Memory B cell (primary cell): ENCODE data around the gene KRTAP4-8.
"Not testable (repeated sequence)": the region's sequence is repeated elsewhere in the genome, so short reads cannot be mapped to it uniquely, and the experiment has no call there.

Experiments used
- ATAC-seq: fragments of 150-1000 bp; cut with Tn5 transposase; 2 replicates; pipeline ENCODE4 v1.10.0; 2021; ENCODE audit warnings: low read depth, mild to moderate bottlenecking, moderate library complexity
- DNase-seq, 2 donors: peaks; one replicate each; pipeline ENCODE4 v3.0.0; 2022; ENCODE audit warnings: low spot score in 2 of 2
- H3K27ac Mint-ChIP-seq: one replicate; pipeline ENCODE4 v1.8.0; 2022; ENCODE audit warnings: mild to moderate bottlenecking, moderate library complexity, mixed read lengths
- H3K27me3 Mint-ChIP-seq: one replicate; pipeline ENCODE4 v1.8.0; 2022; ENCODE audit warnings: mixed read lengths
- H3K36me3 Mint-ChIP-seq: one replicate; pipeline ENCODE4 v1.8.0; 2022; ENCODE audit warnings: mild to moderate bottlenecking, mixed read lengths
- H3K4me1 Mint-ChIP-seq: one replicate; pipeline ENCODE4 v1.8.0; 2022; ENCODE audit warnings: mixed read lengths
- H3K4me3 Mint-ChIP-seq: one replicate; pipeline ENCODE4 v1.8.0; 2022; ENCODE audit warnings: mild to moderate bottlenecking, moderate library complexity, mixed read lengths
- H3K9me3 Mint-ChIP-seq: one replicate; pipeline ENCODE4 v1.8.0; 2022; ENCODE audit warnings: mixed read lengths

KRTAP4-8 gene

GRCh38 chr17:41098481-41098880, 539 bp upstream of the KRTAP4-8 start:
- Mint-ChIP-seq H3K36me3 (no peaks in the 10 kb centered on the region), H3K9me3 (no peaks in the 10 kb centered on the region), H3K27me3 (peaks cover 17% of the 10 kb centered on the region), H3K4me3 (no peak overlapping the region), H3K27ac (no peak overlapping the region), H3K4me1 (peaks cover 4% of the 10 kb centered on the region)
- ATAC-seq (no peak), DNase-seq (no peak)

DNA sequence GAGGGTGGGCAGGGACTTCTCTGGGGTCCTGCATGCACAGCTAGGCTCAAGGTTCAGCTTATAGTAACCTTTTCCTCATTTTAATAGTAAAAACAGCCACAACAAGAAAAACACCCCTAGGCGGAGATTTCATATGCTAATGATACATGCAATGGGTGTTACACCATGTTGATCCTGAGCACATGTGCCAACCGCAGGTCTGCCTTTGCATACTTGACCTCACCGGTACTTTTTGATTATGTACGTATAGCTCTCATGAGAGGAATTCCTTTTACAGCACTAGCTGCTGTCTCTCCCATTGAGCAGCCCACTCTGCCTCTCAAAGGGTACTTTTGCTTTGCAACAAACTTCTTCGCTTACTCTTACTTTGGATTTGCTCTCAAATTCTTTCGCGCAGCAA, 1.9 kb downstream of the KRTAP4-8 start:
- ATAC-seq: no peak
- Mint-ChIP-seq H3K36me3 (no peaks in the 10 kb centered on the region), H3K4me3 (no peak overlapping the region), H3K9me3 (peaks cover 1% of the 10 kb centered on the region), H3K27ac (no peak overlapping the region), H3K27me3 (peaks cover 17% of the 10 kb centered on the region), H3K4me1 (peaks cover 4% of the 10 kb centered on the region)
- no peak for DNase-seq

- not testable (repeated sequence) for H3K4me3 Mint-ChIP-seq, ATAC-seq, H3K9me3 Mint-ChIP-seq, H3K36me3 Mint-ChIP-seq, DNase-seq, H3K27ac Mint-ChIP-seq, H3K4me1 Mint-ChIP-seq, H3K27me3 Mint-ChIP-seq
Observed at GRCh38 chr17:41088760-41089352, 9.1 kb downstream of the KRTAP4-8 start.

DNA sequence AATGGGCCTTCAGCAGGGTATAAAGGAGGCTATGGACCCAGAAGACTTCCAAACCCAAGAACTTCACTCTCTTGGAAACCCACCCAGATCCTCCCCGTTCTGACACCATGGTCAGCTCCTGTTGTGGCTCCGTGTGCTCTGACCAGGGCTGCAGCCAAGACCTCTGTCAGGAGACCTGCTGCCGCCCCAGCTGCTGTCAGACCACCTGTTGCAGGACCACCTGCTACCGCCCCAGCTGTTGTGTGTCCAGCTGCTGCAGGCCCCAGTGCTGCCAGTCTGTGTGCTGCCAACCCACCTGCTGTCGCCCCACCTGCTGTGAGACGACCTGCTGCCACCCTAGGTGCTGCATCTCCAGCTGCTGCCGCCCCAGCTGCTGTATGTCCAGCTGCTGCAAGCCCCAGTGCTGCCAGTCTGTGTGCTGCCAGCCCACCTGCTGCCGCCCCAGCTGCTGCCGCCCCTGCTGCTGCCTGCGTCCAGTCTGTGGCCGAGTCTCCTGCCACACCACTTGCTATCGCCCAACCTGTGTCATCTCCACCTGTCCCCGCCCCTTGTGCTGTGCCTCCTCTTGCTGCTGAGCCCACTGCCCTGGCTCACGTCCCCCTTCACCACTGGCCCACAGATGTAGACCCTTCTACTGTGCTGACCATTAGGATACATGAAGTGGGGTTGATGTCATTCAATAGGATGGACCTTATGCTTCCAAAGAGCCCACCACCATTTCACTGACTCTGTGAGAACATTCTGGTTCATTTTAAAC, 13.7 kb downstream of the KRTAP4-8 start, which contains the start of gene KRTAP4-7:
KRTAP4-7 (plus strand) TSS at position 51 of the 757 bp plus-strand sequence; CDS start at position 108, 57 bp downstream.
- not testable (repeated sequence) for ATAC-seq, H3K9me3 Mint-ChIP-seq, H3K4me1 Mint-ChIP-seq, H3K27ac Mint-ChIP-seq, DNase-seq, H3K36me3 Mint-ChIP-seq, H3K4me3 Mint-ChIP-seq
- peaks cover 13% of the 10 kb centered on the region for H3K27me3 Mint-ChIP-seq

GRCh38 chr17:41083427-41083826, 14.5 kb downstream of the KRTAP4-8 start:
- H3K4me3 Mint-ChIP-seq, H3K9me3 Mint-ChIP-seq, H3K36me3 Mint-ChIP-seq, H3K4me1 Mint-ChIP-seq, DNase-seq, ATAC-seq, H3K27ac Mint-ChIP-seq: not testable (repeated sequence)
- peaks cover 13% of the 10 kb centered on the region for H3K27me3 Mint-ChIP-seq

DNA sequence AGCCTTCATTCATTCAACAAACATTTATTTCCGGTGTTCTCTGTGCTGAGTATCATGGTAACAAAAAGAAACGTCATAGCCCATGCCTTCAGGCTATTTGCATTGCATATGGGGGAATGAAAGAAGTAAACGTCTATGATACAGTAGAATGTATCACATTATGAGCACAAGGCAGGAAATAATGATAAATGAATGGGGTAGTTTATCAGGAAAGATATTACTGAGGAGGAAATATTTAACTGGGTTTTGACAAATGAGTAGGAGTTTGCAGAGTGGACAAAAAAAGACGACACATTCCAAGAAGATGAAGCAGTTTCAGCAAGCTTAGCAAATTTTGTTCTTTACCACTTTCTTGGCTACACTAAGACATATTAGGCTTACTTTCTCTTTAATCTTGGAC, 15.3 kb downstream of the KRTAP4-8 start:
- Mint-ChIP-seq H3K4me3 (no peak overlapping the region), H3K4me1 (no peaks in the 10 kb centered on the region), H3K9me3 (peaks cover 4% of the 10 kb centered on the region), H3K27me3 (peaks cover 13% of the 10 kb centered on the region), H3K36me3 (no peaks in the 10 kb centered on the region), H3K27ac (no peak overlapping the region)
- DNase-seq: no peak
- no peak for ATAC-seq

GRCh38 chr17:41076788-41077187, 21.2 kb downstream of the KRTAP4-8 start:
- no peak overlapping the region for H3K4me3 Mint-ChIP-seq
- H3K27me3 Mint-ChIP-seq: peaks cover 12% of the 10 kb centered on the region
- peaks cover 9% of the 10 kb centered on the region for H3K9me3 Mint-ChIP-seq
- H3K4me1 Mint-ChIP-seq: no peaks in the 10 kb centered on the region
- ATAC-seq (no peak), DNase-seq (no peak)
- no peak overlapping the region for H3K27ac Mint-ChIP-seq
- no peaks in the 10 kb centered on the region for H3K36me3 Mint-ChIP-seq

GRCh38 chr17:41073676-41074075, 24.3 kb downstream of the KRTAP4-8 start:
- H3K4me1 Mint-ChIP-seq: no peaks in the 10 kb centered on the region
- H3K27ac Mint-ChIP-seq: no peak overlapping the region
- peaks cover 5% of the 10 kb centered on the region for H3K9me3 Mint-ChIP-seq
- ATAC-seq (no peak), DNase-seq (no peak)
- H3K27me3 Mint-ChIP-seq: peaks cover 10% of the 10 kb centered on the region
- H3K36me3 Mint-ChIP-seq: no peaks in the 10 kb centered on the region
- H3K4me3 Mint-ChIP-seq: no peak overlapping the region

DNA sequence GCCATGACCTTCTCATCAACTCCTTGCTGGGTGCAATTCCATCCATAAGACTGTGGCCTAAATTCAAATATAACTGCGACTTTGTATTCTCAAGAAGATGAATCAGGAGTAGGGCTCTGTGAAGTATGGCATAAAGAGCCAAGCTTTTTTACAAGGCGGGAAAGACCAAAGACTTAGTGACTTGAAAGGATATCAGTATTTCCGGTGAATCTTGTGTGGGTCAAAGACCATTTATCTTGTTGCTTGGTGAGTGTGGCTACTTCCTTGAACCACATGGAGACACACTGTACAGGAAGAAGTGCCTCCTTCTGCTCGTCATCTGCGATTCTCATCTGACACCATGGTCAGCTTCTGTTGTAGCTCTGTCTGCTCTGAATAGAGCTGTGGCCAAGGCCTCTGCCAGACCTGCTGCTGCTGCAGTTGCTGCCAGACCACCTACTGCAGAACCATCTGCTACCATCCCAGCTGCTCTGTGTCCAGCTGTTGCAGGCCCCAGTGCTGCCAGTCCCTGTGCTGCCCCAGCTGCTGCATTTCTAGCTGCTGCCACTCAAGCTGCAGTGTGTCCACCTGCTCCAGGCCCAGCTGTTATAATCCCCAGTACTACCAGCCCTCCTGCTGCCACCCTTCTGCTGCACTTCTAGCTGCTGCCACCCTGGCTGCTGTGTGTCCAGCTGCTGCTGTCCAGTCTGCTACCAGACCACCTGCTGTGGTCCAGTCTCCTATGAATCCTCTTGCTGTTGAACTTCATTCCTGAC, 26.2 kb downstream of the KRTAP4-8 start:
- Mint-ChIP-seq H3K27me3 (peaks cover 14% of the 10 kb centered on the region), H3K4me3 (no peak overlapping the region), H3K27ac (no peak overlapping the region), H3K4me1 (no peaks in the 10 kb centered on the region), H3K9me3 (peaks cover 4% of the 10 kb centered on the region), H3K36me3 (no peaks in the 10 kb centered on the region)
- ATAC-seq (no peak), DNase-seq (no peak)

GRCh38 chr17:41069031-41069430, 28.9 kb downstream of the KRTAP4-8 start:
- Mint-ChIP-seq H3K4me1 (no peaks in the 10 kb centered on the region), H3K36me3 (no peaks in the 10 kb centered on the region), H3K4me3 (no peak overlapping the region), H3K27me3 (peaks cover 14% of the 10 kb centered on the region), H3K27ac (no peak overlapping the region), H3K9me3 (no peaks in the 10 kb centered on the region)
- ATAC-seq (no peak), DNase-seq (no peak)

DNA sequence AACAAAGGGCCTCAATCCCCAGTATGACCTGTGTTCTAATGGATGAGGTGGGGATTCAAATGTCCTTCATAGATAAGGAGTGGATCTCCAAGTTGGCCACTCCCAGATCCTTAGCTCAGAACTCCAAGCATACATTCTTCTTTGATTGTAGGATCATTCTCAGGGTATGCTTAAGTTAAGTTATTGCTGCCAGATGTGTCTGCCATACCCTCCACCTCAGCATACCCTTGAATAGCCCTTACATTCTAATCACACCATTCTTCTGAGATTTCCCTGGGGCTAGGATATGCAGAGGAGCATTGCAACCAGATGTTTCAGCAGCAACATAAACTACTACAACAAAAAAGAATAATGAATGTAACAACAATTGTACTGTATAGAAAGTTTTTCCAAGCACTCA, 30.7 kb downstream of the KRTAP4-8 start:
- no peaks in the 10 kb centered on the region for H3K36me3 Mint-ChIP-seq
- H3K27ac Mint-ChIP-seq: no peak overlapping the region
- peaks cover 16% of the 10 kb centered on the region for H3K27me3 Mint-ChIP-seq
- H3K4me3 Mint-ChIP-seq: no peak overlapping the region
- no peak for DNase-seq
- ATAC-seq: no peak
- no peaks in the 10 kb centered on the region for H3K9me3 Mint-ChIP-seq
- no peaks in the 10 kb centered on the region for H3K4me1 Mint-ChIP-seq

DNA sequence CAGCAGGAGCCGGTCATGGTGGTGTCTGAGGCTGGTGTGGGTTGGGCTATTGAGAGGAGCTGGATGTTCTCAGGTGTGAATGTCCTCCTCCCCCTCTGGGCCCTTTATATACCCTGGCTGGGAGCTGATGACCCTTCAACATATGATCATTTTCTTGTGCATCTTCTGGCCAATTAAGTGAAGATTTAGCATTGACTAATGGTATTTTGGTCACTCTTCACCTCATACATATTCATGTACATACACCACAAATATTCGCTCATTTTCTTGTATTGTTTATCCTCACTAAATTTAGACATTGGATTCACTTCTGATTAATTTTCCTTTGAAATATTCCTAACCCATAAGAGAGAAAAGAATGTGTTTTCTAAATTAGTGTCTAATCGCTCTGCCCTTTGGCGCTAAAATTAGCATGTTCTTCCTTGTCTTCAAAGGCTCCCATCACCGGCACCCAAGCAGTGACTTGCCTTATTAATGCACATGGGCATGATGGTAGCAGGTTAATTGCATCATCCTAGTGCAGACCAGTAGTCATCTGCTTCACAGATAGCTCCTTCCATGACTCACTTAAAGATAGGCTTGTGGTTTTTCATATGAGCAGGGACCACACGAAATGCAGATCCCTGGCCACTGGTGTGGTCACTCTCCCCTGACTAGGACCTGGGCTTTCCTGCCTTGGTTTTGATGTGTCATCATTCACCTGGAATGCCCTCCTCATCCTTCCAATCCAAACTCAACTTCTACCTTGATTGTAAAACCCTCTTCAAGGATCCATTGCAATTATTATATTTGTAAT, 31.9 kb downstream of the KRTAP4-8 start, which contains the start of gene KRTAP2-4:
KRTAP2-4 (minus strand) TSS at position 51 of the 796 bp plus-strand sequence; CDS start at position 17, 34 bp downstream.
- no peaks in the 10 kb centered on the region for H3K4me1 Mint-ChIP-seq
- DNase-seq: no peak
- no peak for ATAC-seq
- H3K36me3 Mint-ChIP-seq: no peaks in the 10 kb centered on the region
- H3K4me3 Mint-ChIP-seq: no peak within 1 kb of the TSS
- no peak within 1 kb of the TSS for H3K27ac Mint-ChIP-seq
- no peaks in the 10 kb centered on the region for H3K9me3 Mint-ChIP-seq
- H3K27me3 Mint-ChIP-seq: peaks cover 13% of the 10 kb centered on the region

- DNase-seq, H3K9me3 Mint-ChIP-seq, H3K4me3 Mint-ChIP-seq, ATAC-seq, H3K4me1 Mint-ChIP-seq, H3K27ac Mint-ChIP-seq, H3K36me3 Mint-ChIP-seq: not testable (repeated sequence)
- H3K27me3 Mint-ChIP-seq: peaks cover 19% of the 10 kb centered on the region
Observed at GRCh38 chr17:41065016-41065689, 32.8 kb downstream of the KRTAP4-8 start.
